HG03108 (cell line): ENCODE measurements around the gene PIGZ.
A peak's percentile ranks its signal among the peaks of the same experiment; 100 is the strongest.

Source experiments
- ATAC-seq: cut with Tn5 transposase; IDR thresholded peaks from one replicate; pipeline ENCODE4 v1.9.1; 2021; ENCODE audit warnings: moderate library complexity; ENCODE audit not compliant: unreplicated experiment

The PIGZ gene

GRCh38 chr3:196985298-196985697, 16.7 kb upstream of the PIGZ start:
- ATAC-seq = no peak

DNA sequence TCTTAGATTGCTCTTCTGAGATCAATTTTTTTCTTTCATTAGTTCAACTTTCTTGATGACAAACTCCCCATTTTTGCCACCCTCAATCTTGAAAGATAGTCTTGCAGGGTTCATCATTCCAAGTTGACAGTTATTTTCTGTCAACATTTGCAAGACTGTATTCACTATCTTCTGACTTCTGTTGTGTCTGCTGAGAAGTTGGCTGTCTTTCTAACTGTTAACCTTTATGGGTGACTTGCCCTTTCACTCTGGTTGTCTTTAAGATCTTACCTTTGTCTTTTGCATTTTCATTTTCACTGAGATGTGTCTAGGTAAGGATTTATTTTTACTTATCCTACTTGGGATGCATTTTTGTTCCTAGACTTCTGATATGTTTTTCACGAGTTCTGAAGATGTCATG, 14.6 kb upstream of the PIGZ start:
- ATAC-seq = no peak

DNA sequence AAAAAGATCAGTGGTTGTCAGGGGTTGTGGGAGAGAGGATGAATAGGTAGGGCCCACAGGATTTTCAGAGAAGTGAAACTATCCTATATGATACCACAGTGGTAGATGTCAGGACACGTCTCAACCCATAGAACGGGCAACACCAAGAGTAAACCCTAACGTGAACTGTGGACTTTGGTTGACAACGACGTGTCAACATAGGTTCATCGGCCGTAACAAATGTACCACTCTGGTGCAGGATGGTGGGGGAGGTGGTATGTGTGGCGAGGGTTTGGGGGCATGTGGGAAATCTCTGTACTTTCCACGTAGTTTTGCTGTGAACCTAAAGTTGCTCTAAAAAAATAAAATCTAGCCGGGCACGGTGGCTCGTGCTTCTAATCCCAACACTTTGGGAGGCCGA, 13.0 kb upstream of the PIGZ start:
- no peak for ATAC-seq

DNA sequence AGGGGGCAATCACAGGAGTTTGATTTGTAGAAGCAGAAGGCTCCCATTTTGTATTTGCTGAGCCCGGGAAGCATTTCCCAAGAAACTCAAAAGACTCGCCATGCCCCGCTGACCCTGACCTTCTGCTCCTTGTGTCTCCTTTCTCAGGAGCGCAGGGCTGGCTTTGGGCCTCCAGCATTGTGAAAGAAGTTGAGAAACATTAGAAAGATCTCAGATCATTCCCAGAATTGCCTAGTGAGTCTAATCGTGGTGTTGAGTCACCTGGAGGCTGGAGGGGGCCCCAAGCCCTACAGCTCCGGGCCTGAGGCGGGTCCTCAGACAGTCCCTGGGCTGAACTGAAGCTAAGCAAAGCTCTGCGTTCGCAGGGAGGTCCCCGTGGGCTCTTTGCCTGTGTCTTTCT, 10.9 kb upstream of the PIGZ start:
- ATAC-seq = no peak

- ATAC-seq = no peak
Measured at GRCh38 chr3:196976941-196977340, 8.3 kb upstream of the PIGZ start.

- ATAC-seq = no peak
Measured at GRCh38 chr3:196975349-196975748, 6.7 kb upstream of the PIGZ start.

DNA sequence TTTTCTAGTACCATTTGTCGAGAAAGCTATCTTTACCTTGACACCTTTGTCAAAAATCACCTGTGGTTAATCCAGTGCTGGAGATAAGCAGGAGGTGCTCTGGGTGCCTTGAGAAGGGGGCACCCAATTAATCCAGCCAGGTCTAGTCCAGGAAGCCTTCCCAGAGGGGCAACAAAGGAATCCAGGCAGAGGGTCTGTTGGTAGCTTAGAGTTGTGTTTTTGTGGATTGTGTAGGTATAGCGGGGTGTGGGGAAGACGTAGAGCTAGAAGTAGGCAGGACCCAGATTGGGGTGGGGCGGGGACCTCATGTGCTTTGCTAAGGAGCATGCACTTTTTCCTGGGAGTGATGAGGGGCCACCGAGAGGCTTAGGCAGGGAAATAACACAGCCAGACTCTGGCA, 6.0 kb upstream of the PIGZ start:
- ATAC-seq = no peak

DNA sequence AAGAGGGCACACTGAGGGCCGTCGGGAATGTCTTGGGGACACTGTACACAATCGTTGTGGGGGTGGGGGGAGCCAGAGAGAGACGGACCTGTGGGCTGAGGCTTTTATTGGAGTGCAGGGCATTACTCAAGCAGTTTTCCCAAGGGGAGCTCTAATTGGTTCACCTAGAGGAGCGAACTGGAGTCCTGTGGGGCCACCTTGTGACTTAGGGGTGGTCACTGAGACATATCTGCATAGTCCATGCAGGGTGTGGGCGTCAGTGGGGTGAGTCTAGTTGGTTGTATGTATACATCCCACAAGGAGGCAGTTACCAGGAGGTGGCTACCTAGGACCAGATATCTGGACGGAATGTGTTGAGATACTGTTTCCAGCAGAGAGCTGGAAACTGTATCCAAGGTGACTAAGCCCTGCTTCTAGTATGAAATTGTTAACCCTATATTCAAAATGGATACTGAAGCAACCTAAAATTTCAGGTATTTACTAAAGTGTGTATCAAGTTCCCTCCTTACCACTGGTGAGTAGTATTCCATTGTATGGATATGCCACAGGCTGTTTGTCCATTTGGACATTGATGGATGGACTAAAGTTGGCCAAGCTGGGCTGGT, 2.6 kb upstream of the PIGZ start:
- ATAC-seq = no peak

- no peak for ATAC-seq
Measured at GRCh38 chr3:196970547-196971093, 2.0 kb upstream of the PIGZ start.

DNA sequence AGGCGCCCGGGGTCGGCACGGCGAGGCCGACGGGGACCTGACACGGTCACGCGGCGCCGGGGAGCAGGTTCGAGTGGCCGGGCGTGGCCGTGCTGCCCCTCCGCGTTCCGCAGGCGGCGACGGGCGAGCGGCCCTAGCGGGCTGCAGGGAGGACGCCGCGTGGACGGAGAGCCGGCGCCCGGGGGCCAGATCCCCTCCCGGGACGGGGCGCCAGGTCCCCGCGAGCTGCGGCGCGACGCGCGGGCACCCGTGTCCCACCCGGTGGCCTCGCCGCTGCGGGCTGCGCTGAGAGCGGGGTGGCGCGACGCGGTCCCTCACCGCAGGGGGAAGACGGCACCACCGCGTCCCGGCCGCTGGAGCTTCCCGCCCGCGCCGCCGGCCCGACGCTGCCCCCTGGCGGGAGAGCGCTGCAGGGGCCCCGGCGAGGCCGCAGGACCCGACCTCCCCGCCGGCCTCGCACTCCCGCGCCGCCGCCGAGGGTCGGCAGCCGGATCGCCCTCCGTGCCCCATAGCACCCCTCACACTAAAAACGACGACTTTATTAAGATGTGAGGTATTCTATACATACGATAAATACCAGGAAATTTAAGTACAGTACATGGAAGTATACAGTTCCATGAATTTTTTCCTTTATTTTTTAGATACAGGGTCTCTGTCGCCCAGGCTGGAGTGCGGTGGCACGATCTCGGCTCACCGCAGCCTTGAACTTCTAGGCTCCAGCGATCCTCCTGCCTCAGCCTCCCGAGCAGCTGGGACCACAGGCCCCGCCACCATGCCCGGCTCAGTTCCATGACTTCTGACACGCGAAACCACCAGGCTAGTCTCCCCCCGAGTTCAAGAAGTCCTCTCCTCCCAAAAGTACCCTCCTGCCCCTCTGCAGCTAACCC, 1.3 kb upstream of the PIGZ start:
- peak; percentile 52 for ATAC-seq

GRCh38 chr3:196969134-196969659, 564 bp upstream of the PIGZ start:
- ATAC-seq = peak; percentile 41

DNA sequence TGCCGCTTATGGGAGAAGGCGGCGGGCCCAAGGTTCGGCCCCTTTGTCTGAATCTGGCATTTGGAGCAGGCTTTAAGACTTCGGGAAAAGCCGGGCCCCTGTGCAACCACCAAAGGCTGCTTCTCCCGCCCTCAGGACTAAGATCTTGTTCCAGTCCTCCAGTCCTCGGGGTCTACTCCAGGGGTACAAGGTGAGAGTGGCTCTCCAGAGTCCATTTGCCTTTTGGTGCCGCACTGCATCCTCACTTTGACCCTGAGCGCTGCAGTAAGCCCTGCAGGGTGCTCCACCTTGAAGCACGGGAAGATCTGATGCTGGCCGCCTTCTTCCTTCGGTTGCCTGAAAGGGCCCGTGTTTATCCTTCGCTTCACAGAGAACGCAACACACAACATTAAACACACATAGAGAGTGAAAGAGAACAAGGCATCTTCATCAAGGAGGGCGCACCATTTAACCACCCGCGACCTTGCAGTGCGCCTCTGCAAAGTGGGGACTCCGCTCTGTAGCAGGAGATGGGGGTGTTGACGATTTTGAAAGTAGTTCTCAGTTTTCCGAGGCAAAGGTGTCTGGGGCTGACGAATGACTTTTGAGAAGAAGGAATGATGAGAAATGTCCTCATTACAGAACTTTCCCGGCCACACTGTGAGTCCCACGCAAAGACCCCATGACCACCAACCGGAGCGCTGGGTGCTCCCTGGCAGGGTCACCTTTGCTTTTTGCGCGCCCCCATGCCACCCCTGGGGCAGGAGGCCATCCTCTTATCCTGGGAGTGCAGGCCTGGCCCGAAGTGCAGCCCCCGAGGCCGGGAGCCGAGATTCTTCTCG, 1.0 kb downstream of the PIGZ start:
- ATAC-seq = no peak

GRCh38 chr3:196966526-196967401, 1.9 kb downstream of the PIGZ start:
- no peak for ATAC-seq

DNA sequence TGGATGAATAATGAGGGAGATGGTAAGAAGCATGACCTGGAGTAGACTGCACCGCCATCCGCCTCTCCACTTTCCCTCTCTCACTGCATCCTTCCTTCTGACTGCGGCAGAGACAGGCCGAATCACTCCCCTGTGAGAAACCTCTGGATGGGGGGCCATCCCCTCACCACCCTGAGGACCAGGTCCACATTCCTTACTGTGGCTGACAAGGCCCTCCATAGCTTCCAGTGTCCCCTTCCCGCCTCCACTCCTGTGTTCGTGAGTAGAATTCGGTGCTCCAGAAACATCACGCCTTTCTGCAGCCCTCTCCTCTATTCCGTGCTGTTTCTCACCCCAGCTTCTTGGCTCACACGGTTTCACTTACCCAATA, 2.8 kb downstream of the PIGZ start:
- no peak for ATAC-seq

DNA sequence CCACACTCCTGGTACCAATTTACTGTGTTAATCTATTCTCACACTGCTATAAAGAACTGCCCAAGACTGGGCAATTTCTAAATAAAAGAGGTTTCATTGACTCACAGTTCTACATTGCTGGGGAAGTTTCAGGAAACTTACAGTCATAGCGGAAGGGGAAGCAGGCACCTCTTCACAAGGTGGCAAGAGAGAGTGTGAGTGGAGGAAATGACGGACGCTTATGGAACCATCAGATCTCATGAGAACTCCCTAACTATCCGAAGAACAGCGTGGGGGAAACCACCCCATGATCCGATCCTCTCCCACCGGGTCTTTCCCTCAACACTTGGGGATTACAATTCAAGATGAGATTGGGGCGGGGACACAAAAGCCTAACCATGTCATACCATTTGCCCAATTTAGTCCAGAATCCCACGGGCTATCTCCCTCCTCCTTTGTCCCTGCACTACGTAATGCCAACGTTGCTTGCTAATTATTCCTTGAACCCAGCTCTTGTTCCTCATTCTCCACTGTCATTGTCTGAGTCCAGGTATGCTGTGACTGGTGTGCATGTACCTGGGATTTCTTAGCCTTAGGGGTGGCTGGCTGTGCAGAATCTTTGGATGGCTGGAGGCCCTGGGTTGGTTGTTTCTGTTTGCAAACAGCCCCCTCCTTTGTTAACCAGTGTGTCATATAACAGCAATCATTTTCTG, 3.4 kb downstream of the PIGZ start:
- no peak for ATAC-seq

GRCh38 chr3:196963631-196963953, 5.0 kb downstream of the PIGZ start:
- ATAC-seq = no peak

DNA sequence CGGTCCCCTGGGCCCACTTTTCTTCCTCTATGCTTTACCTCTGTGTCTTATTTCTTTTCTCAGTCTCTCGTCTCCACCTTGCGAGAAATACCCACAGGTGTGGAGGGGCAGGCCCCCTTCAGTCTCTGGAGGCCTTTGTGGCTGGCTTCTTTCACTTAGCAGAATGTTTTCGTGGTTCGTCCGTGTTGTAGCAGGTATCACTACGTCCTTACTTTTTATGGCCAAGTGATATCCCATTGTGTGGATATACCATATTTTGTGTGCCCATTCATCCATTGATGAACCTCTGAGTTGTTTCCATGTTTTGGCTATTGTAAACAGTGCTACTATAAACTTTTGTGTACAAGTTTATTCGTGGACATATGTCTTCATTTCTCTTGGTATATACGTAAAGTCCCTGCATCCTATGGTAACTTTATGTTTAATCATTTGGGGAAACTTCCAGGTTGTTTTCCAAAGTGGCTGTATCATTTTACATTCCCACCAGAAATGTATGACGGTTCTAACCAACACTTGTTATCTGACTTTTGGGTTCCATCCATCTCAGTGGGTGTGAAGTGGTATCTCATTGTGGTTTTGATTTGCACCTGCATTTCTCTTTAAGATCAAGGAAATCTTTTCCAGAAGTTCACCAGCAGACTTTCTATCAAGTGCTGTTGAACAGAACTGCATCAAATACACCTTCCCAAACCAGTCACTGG, 5.6 kb downstream of the PIGZ start:
- no peak for ATAC-seq

GRCh38 chr3:196962108-196962929, 6.3 kb downstream of the PIGZ start:
- ATAC-seq = no peak
